Tibial nerve (tissue), 4 donors: ENCODE data around the gene DNLZ.

Source experiments
- CTCF ChIP-seq, 5 experiments: fragments of 200-600 bp in 3 of 5; fragments of 450-650 bp in 2 of 5; sonication (generic) in 3 of 5; IDR thresholded peaks; one replicate each; pipeline ENCODE4 v1.5.1; 2016 to 2019; ENCODE audit warnings: antibody characterized with exemption in 5 of 5, mild to moderate bottlenecking in 3 of 5, moderate library complexity in 2 of 5
- EP300 ChIP-seq, 2 donors: sonication (generic); formaldehyde crosslinking; IDR thresholded peaks; one replicate each; pipeline ENCODE4 v1.6.1; 2017; ENCODE audit warnings: antibody characterized with exemption in 2 of 2, mild to moderate bottlenecking in 1 of 2

GRCh38 chr9:136314056-136314416 is 49.5 kb downstream of the DNLZ start:
- TF ChIP-seq CTCF (IDR thresholded peaks at IDR 0.05) = no peak
- TF ChIP-seq EP300 (IDR thresholded peaks at IDR 0.05) = no peak
